ENCODE results near the gene KRT80. TPM values are rescaled to one million over a fixed set of nuclear protein-coding genes. Genes with fewer than 3 reads are reported as not detected.

KRT80 gene
- total and polyA plus RNA-seq, 2 of the 13 experiments (the other 11 are each of a cell fraction or from before 2014, with no cell fraction given) = 0.27 to 0.53 TPM

DNA sequence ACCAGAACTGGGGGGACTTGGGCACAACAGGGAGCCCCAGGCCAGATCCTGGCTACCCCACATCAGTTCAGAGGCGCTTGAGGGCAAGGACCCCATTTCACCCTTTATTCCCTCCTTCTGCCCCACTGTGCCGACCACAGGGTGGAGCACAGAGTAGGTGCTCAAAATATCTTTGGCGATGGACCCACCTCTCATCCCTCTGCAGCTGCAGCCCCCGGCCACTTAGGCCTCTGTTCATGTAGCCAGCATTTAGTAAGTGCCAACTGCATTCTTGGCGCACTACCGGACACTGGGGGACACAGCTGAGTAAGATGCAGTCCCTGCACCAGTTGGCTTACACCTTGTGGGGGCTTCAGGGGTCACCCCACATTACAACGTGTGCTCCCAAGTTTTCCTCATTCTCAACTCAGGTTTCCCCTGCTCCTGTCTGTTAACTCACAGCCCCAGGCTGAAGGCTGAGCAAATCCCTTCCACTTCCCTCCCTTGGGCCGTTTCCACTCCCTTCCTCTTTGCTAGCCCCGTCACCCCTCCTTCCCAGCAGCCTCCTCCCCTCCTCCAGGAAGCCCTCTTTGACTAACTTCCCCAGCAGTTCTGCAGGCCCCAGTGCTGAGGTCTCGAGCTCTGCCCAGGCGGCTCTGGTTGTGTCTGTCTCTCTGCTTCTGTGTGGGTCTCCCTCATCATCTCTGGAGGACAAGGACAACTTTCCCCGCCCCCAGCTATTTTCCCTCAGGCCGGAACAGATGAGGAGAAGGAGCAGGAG, 26.5 kb downstream of the KRT80 start:
- CTCF ChIA-PET (ENCODE audit: low intra/inter-chr PET ratio, low total read pairs) = interaction anchor here (1.8 kb wide), 1 partner anchor 48 kb away, joined by 5 read pairs; no protein-coding TSS in a partner anchor
- no peak overlapping the region for H3K27ac ChIP-seq (ENCODE audit: extremely low read length, insufficient read depth, low read length)
- POLR2A ChIA-PET = no interaction called here
- no TSS peak for BruUV-seq (replicated peaks)
- H3K4me1 ChIP-seq (ENCODE audit: insufficient read depth, low read length) = peaks cover 9% of the 10 kb centered on the region; the same call in 1 of the 2 replicates
- in situ Hi-C loops (cut with HindIII; ENCODE audit: extremely low pct_ligation_motif_present, low pct_unique_long_range_greater_than_20kb) (loop anchor here (5.0 kb wide), 1 partner anchor 37 kb away; no protein-coding TSS in a partner anchor), intact Hi-C loops (cut with micrococcal nuclease; ENCODE audit: unreplicated experiment) (no loop called here)
- H3K27me3 ChIP-seq (ENCODE audit: control insufficient read depth in 1 of 2, insufficient read depth in 2 of 2, low read length in 2 of 2) = peaks cover 4 to 7% of the 10 kb centered on the region in 2 experiments; a peak in 2 of 5 replicates
- no peak overlapping the region for H3K4me2 ChIP-seq (ENCODE audit: low read depth, low read length)
- no peaks in the 10 kb centered on the region for H4K20me1 ChIP-seq (ENCODE audit: insufficient read depth, low read length)
- ATAC-seq (no peak), DNase-seq (ENCODE audit: low spot score) (no peak), FAIRE-seq (no peak)
- no peak for TF ChIP-seq GPN1 (CRISPR knock-in tag; IDR thresholded peaks at IDR 0.05; ENCODE audit: borderline replicate concordance)
- TF ChIP-seq SRF (IDR thresholded peaks at IDR 0.05; ENCODE audit: low read depth, low read length) = no peak
- TF ChIP-seq, protein P1, sequence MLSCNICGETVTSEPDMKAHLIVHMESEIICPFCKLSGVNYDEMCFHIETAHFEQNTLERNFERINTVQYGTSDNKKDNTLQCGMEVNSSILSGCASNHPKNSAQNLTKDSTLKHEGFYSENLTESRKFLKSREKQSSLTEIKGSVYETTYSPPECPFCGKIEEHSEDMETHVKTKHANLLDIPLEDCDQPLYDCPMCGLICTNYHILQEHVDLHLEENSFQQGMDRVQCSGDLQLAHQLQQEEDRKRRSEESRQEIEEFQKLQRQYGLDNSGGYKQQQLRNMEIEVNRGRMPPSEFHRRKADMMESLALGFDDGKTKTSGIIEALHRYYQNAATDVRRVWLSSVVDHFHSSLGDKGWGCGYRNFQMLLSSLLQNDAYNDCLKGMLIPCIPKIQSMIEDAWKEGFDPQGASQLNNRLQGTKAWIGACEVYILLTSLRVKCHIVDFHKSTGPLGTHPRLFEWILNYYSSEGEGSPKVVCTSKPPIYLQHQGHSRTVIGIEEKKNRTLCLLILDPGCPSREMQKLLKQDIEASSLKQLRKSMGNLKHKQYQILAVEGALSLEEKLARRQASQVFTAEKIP (CRISPR knock-in tag; IDR thresholded peaks at IDR 0.05; ENCODE audit: borderline replicate concordance) = no peak
- no peak for TF ChIP-seq HOXA9 (CRISPR knock-in tag; IDR thresholded peaks at IDR 0.05; ENCODE audit: borderline replicate concordance)
- TF ChIP-seq ZNF326 (CRISPR knock-in tag; IDR thresholded peaks at IDR 0.05; ENCODE audit: borderline replicate concordance) = no peak
- no peak for TF ChIP-seq GABPA (IDR thresholded peaks at IDR 0.05; ENCODE audit: low read depth, low read length)
- no peak for TF ChIP-seq GABPA (CRISPR knock-in tag; IDR thresholded peaks at IDR 0.05; ENCODE audit: low read depth)
- TF ChIP-seq WIZ (CRISPR knock-in tag; IDR thresholded peaks at IDR 0.05) = no peak
- TF ChIP-seq ATM (IDR thresholded peaks at IDR 0.05; ENCODE audit: borderline replicate concordance) = no peak
- no peak for TF ChIP-seq ZNF709 (CRISPR knock-in tag; IDR thresholded peaks at IDR 0.05)
- no peak for TF ChIP-seq BRD4 (CRISPR knock-in tag; IDR thresholded peaks at IDR 0.05)
- no peak for TF ChIP-seq ZFP41 (CRISPR knock-in tag; IDR thresholded peaks at IDR 0.05; ENCODE audit: borderline replicate concordance)
- TF ChIP-seq DNMT3B (CRISPR knock-in tag; conservative IDR thresholded peaks at IDR 0.05) = no peak
- no peak for TF ChIP-seq FIP1L1 (IDR thresholded peaks at IDR 0.05; ENCODE audit: borderline replicate concordance, insufficient read depth, low read depth, low read length)
- TF ChIP-seq CREB1 (IDR thresholded peaks at IDR 0.05) = no peak
- TF ChIP-seq CREB1 (CRISPR knock-in tag; IDR thresholded peaks at IDR 0.05) = no peak
- TF ChIP-seq NCOA5 (CRISPR knock-in tag; IDR thresholded peaks at IDR 0.05) = no peak
- TF ChIP-seq, protein P2, sequence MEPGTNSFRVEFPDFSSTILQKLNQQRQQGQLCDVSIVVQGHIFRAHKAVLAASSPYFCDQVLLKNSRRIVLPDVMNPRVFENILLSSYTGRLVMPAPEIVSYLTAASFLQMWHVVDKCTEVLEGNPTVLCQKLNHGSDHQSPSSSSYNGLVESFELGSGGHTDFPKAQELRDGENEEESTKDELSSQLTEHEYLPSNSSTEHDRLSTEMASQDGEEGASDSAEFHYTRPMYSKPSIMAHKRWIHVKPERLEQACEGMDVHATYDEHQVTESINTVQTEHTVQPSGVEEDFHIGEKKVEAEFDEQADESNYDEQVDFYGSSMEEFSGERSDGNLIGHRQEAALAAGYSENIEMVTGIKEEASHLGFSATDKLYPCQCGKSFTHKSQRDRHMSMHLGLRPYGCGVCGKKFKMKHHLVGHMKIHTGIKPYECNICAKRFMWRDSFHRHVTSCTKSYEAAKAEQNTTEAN (CRISPR knock-in tag; conservative IDR thresholded peaks at IDR 0.05) = no peak
- no peak for TF ChIP-seq HDAC1 (CRISPR knock-in tag; IDR thresholded peaks at IDR 0.05)
- H3K36me3 ChIP-seq (replicated peaks in 1 of 2; ENCODE audit: control insufficient read depth in 1 of 2, insufficient read depth in 2 of 2, low read length in 2 of 2) = no peaks in the 10 kb centered on the region
- no peak overlapping the region for H3K4me3 ChIP-seq (replicated peaks in 1 of 3; ENCODE audit: insufficient read depth in 1 of 3, low read depth in 2 of 3, low read length in 3 of 3)
- 35% methylated on average over 9 of the region's 13 CpGs for WGBS (ENCODE audit: low lambda C conversion rate)
- no peak overlapping the region for H2AFZ ChIP-seq (ENCODE audit: low read length)
- H3K79me2 ChIP-seq (ENCODE audit: insufficient read depth, low read length) = no peaks in the 10 kb centered on the region
- H3K9me3 ChIP-seq (ENCODE audit: low read length) = no peaks in the 10 kb centered on the region
- no peak overlapping the region for H3K9ac ChIP-seq (ENCODE audit: insufficient read depth, low read depth, low read length)
